ENCODE results near the gene POLR2F.
A peak's percentile ranks its signal among the peaks of the same experiment; 100 is the strongest.

POLR2F gene

GRCh38 chr22:37982151-37982785 lies 28.8 kb downstream of the POLR2F start:
- no peak for DNase-seq (ENCODE audit: low read depth, low spot score)

- DNase-seq (ENCODE audit: low read depth, low spot score) = no peak
Observed at GRCh38 chr22:37982938-37983859, 29.7 kb downstream of the POLR2F start.

GRCh38 chr22:37983860-37984791 lies 30.6 kb downstream of the POLR2F start, which contains the start of gene SOX10:
Gene SOX10, minus strand, starts transcription at chr22:37984555. Its CDS starts 771 bp downstream, at chr22:37983784.
- DNase-seq (ENCODE audit: low read depth, low spot score) = no peak

- DNase-seq (ENCODE audit: low read depth, low spot score) = no peak
Observed at GRCh38 chr22:37985050-37985585, 31.6 kb downstream of the POLR2F start.

GRCh38 chr22:37985751-37986281 lies 32.3 kb downstream of the POLR2F start:
- no peak for DNase-seq (ENCODE audit: low read depth, low spot score)

GRCh38 chr22:37986371-37986770 lies 32.9 kb downstream of the POLR2F start:
- no peak for DNase-seq (ENCODE audit: low read depth, low spot score)

- no peak for DNase-seq (ENCODE audit: low read depth, low spot score)
Observed at GRCh38 chr22:37989146-37990045, 35.9 kb downstream of the POLR2F start.

- no peak for DNase-seq (ENCODE audit: low read depth, low spot score)
Observed at GRCh38 chr22:37990301-37990700, 36.8 kb downstream of the POLR2F start.

- DNase-seq (ENCODE audit: low read depth, low spot score) = no peak
Observed at GRCh38 chr22:37990862-37991261, 37.4 kb downstream of the POLR2F start.

GRCh38 chr22:37991731-37992442 lies 38.4 kb downstream of the POLR2F start:
- no peak for DNase-seq (ENCODE audit: low read depth, low spot score)

- DNase-seq (ENCODE audit: low read depth, low spot score) = no peak
Observed at GRCh38 chr22:37994049-37994448, 40.5 kb downstream of the POLR2F start.

GRCh38 chr22:37994982-37995381 lies 41.5 kb downstream of the POLR2F start:
- DNase-seq (ENCODE audit: low read depth, low spot score) = no peak

- no peak for DNase-seq (ENCODE audit: low read depth, low spot score)
Observed at GRCh38 chr22:37995460-37995859, 42.0 kb downstream of the POLR2F start.

GRCh38 chr22:37996079-37996478 lies 42.6 kb downstream of the POLR2F start:
- no peak for DNase-seq (ENCODE audit: low read depth, low spot score)

- no peak for DNase-seq (ENCODE audit: low read depth, low spot score)
Observed at GRCh38 chr22:37996515-37997246, 43.2 kb downstream of the POLR2F start.

GRCh38 chr22:37998543-37998942 lies 45.0 kb downstream of the POLR2F start:
- peak; percentile 54 for DNase-seq (ENCODE audit: low read depth, low spot score)

- DNase-seq (ENCODE audit: low read depth, low spot score) = no peak
Observed at GRCh38 chr22:37999236-37999635, 45.7 kb downstream of the POLR2F start.

- peak; percentile 92 for DNase-seq (ENCODE audit: low read depth, low spot score)
Observed at GRCh38 chr22:37999640-38000272, 46.3 kb downstream of the POLR2F start.

Data from astrocyte of the hippocampus (primary cell).